ENCODE measurements around the gene NEU3. TPM values are rescaled to one million over a fixed set of nuclear protein-coding genes. Genes with fewer than 3 reads are reported as not detected.

NEU3 gene
- total and polyA plus RNA-seq, 2 of the 13 experiments (the other 11 are each of a cell fraction or from before 2014, with no cell fraction given): 6.3 to 15.3 TPM

DNA sequence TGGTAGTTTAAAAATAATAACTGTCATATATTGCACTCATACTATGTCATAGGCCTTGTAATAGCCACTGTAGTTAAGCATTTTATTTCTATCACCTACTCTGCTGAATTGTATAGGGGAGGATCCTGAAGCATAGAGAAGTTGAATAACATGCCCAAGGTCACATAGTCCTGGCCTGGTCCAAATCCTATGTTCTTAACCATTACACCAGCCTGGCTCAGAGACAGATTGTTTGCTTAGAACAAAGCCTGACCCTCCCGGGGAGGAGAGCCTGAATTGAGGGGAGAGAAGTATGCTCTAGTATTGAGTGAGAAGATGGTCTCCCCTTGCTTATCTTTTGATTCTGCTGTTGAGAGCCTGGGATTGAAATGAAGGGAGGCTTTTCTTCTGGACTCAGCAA is 2.2 kb downstream of the NEU3 start (continued):
- no peak for TF ChIP-seq NFATC3 (CRISPR knock-in tag; IDR thresholded peaks at IDR 0.05)
- TF ChIP-seq, protein P1, sequence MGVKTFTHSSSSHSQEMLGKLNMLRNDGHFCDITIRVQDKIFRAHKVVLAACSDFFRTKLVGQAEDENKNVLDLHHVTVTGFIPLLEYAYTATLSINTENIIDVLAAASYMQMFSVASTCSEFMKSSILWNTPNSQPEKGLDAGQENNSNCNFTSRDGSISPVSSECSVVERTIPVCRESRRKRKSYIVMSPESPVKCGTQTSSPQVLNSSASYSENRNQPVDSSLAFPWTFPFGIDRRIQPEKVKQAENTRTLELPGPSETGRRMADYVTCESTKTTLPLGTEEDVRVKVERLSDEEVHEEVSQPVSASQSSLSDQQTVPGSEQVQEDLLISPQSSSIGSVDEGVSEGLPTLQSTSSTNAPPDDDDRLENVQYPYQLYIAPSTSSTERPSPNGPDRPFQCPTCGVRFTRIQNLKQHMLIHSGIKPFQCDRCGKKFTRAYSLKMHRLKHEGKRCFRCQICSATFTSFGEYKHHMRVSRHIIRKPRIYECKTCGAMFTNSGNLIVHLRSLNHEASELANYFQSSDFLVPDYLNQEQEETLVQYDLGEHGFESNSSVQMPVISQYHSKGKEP (CRISPR knock-in tag; IDR thresholded peaks at IDR 0.05): no peak
- TF ChIP-seq MIER3 (CRISPR knock-in tag; IDR thresholded peaks at IDR 0.05; ENCODE audit: borderline replicate concordance): no peak
- no peak for TF ChIP-seq MAFK (conservative IDR thresholded peaks at IDR 0.05 in 1 of 2, IDR thresholded peaks at IDR 0.05 in 1 of 2; ENCODE audit: low read length in 2 of 2)
- no peak for TF ChIP-seq SNAI1 (CRISPR knock-in tag; IDR thresholded peaks at IDR 0.05; ENCODE audit: borderline replicate concordance)
- TF ChIP-seq HDAC2 (CRISPR knock-in tag; IDR thresholded peaks at IDR 0.05): no peak
- no peak for TF ChIP-seq ZNF274 (CRISPR knock-in tag; IDR thresholded peaks at IDR 0.05)
- TF ChIP-seq ZBTB1 (CRISPR knock-in tag; IDR thresholded peaks at IDR 0.05; ENCODE audit: borderline replicate concordance): no peak
- TF ChIP-seq MTF2 (CRISPR knock-in tag; IDR thresholded peaks at IDR 0.05; ENCODE audit: borderline replicate concordance): no peak
- 0 out of 2 replicates have a peak, but pooled peaks have one; percentile 30 for TF ChIP-seq MXD4 (CRISPR knock-in tag; IDR thresholded peaks at IDR 0.05)

DNA sequence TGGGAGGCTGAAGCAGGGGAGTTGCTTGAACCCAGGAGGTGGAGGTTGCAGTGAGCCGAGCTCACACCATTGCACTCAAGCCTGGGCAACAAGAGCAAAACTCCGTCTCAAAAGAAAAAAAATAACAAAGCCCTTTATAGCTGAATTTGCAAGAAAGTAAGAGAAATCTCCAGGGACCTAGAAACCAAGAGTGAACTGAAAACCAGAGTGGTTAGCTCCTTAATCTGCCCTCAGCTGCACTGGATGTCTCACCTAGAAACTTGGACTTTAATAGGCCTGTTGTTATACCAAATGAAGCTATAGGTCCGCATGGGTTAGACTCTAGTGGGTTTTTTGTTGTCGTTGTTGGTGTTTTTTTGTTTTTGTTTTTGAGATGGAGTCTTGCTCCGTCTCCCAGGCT is 4.1 kb downstream of the NEU3 start:
- H3K4me3 ChIP-seq (replicated peaks in 1 of 3; ENCODE audit: insufficient read depth in 1 of 3, low read depth in 2 of 3, low read length in 3 of 3): no peak overlapping the region
- ATAC-seq (no peak), FAIRE-seq (no peak), DNase-seq (ENCODE audit: low spot score) (no peak)
- H3K27me3 ChIP-seq (ENCODE audit: control insufficient read depth in 1 of 2, insufficient read depth in 2 of 2, low read length in 2 of 2): no peaks in the 10 kb centered on the region
- no peak overlapping the region for H3K9ac ChIP-seq (ENCODE audit: insufficient read depth, low read depth, low read length)
- peaks cover 21% of the 10 kb centered on the region for H3K79me2 ChIP-seq (ENCODE audit: insufficient read depth, low read length)
- POLR2A ChIA-PET: no interaction called here
- WGBS (ENCODE audit: low lambda C conversion rate): 98% methylated on average over 5 of the region's 5 CpGs
- peaks cover 7 to 17% of the 10 kb centered on the region in 2 experiments; a peak in 3 of 5 replicates for H3K36me3 ChIP-seq (replicated peaks in 1 of 2; ENCODE audit: control insufficient read depth in 1 of 2, insufficient read depth in 2 of 2, low read length in 2 of 2)
- no peak overlapping the region for H2AFZ ChIP-seq (ENCODE audit: low read length)
- H3K9me3 ChIP-seq (ENCODE audit: low read length): no peaks in the 10 kb centered on the region
- no peaks in the 10 kb centered on the region for H4K20me1 ChIP-seq (ENCODE audit: insufficient read depth, low read length)
- no peak overlapping the region for H3K27ac ChIP-seq (ENCODE audit: extremely low read length, insufficient read depth, low read length)
- BruUV-seq (replicated peaks): no TSS peak
- CTCF ChIA-PET (ENCODE audit: low intra/inter-chr PET ratio, low total read pairs): no interaction called here
- H3K4me1 ChIP-seq (ENCODE audit: insufficient read depth, low read length): peaks cover 27% of the 10 kb centered on the region
- intact Hi-C loops (cut with micrococcal nuclease; ENCODE audit: unreplicated experiment): no loop called here
- no peak overlapping the region for H3K4me2 ChIP-seq (ENCODE audit: low read depth, low read length)
- in situ Hi-C loops (cut with HindIII; ENCODE audit: extremely low pct_ligation_motif_present, low pct_unique_long_range_greater_than_20kb): no loop called here
- TF ChIP-seq CREM (IDR thresholded peaks at IDR 0.05) (no peak), CREM (CRISPR knock-in tag; IDR thresholded peaks at IDR 0.05) (no peak), ATF7-NPFF (CRISPR knock-in tag; IDR thresholded peaks at IDR 0.05; ENCODE audit: low read depth) (no peak), NR1H2 (CRISPR knock-in tag; IDR thresholded peaks at IDR 0.05; ENCODE audit: borderline replicate concordance, low read depth) (no peak), ZNF274 (CRISPR knock-in tag; IDR thresholded peaks at IDR 0.05) (no peak), SOX5 (CRISPR knock-in tag; IDR thresholded peaks at IDR 0.05; ENCODE audit: borderline replicate concordance) (no peak), GTF3A (CRISPR knock-in tag; conservative IDR thresholded peaks at IDR 0.05) (no peak), ZBTB38 (CRISPR knock-in tag; IDR thresholded peaks at IDR 0.05) (no peak)
- TF ChIP-seq, protein P2, sequence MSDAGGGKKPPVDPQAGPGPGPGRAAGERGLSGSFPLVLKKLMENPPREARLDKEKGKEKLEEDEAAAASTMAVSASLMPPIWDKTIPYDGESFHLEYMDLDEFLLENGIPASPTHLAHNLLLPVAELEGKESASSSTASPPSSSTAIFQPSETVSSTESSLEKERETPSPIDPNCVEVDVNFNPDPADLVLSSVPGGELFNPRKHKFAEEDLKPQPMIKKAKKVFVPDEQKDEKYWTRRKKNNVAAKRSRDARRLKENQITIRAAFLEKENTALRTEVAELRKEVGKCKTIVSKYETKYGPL (CRISPR knock-in tag; IDR thresholded peaks at IDR 0.05): no peak
- TF ChIP-seq, protein P3, sequence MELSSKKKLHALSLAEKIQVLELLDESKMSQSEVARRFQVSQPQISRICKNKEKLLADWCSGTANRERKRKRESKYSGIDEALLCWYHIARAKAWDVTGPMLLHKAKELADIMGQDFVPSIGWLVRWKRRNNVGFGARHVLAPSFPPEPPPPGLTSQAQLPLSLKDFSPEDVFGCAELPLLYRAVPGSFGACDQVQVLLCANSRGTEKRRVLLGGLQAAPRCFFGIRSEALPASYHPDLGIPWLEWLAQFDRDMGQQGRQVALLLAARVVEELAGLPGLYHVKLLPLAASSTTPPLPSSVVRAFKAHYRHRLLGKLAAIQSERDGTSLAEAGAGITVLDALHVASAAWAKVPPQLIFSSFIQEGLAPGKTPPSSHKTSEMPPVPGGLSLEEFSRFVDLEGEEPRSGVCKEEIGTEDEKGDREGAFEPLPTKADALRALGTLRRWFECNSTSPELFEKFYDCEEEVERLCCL (CRISPR knock-in tag; IDR thresholded peaks at IDR 0.05; ENCODE audit: borderline replicate concordance): no peak
- TF ChIP-seq, protein P4, sequence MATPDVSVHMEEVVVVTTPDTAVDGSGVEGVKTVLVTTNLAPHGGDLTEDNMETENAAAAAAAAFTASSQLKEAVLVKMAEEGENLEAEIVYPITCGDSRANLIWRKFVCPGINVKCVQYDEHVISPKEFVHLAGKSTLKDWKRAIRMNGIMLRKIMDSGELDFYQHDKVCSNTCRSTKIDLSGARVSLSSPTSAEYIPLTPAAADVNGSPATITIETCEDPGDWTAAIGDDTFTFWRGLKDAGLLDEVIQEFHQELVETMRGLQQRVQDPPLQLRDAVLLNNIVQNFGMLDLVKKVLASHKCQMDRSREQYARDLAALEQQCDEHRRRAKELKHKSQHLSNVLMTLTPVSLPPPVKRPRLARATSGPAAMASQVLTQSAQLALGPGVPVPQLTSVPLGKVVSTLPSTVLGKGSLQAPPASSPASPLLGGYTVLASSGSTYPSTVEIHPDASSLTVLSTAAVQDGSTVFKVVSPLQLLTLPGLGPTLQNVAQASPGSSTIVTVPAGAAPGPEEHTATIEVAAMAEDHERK (CRISPR knock-in tag; IDR thresholded peaks at IDR 0.05; ENCODE audit: low read depth): no peak
